PC-9 (cell line): ENCODE measurements around the gene TET2.

Source experiments
- EZH2 ChIP-seq: fragments of 200-600 bp; sonication (generic); IDR thresholded peaks from 2 replicates; pipeline ENCODE4 v1.8.0; 2017; ENCODE audit warnings: antibody characterized with exemption, low read depth
- TF ChIP-seq, protein P1 (sequence below): fragments of 200-600 bp; sonication (generic); conservative IDR thresholded peaks from 2 replicates; pipeline ENCODE4 v1.6.1; 2017; ENCODE audit warnings: mixed run types, antibody characterized with exemption, mild to moderate bottlenecking, moderate library complexity

DNA sequence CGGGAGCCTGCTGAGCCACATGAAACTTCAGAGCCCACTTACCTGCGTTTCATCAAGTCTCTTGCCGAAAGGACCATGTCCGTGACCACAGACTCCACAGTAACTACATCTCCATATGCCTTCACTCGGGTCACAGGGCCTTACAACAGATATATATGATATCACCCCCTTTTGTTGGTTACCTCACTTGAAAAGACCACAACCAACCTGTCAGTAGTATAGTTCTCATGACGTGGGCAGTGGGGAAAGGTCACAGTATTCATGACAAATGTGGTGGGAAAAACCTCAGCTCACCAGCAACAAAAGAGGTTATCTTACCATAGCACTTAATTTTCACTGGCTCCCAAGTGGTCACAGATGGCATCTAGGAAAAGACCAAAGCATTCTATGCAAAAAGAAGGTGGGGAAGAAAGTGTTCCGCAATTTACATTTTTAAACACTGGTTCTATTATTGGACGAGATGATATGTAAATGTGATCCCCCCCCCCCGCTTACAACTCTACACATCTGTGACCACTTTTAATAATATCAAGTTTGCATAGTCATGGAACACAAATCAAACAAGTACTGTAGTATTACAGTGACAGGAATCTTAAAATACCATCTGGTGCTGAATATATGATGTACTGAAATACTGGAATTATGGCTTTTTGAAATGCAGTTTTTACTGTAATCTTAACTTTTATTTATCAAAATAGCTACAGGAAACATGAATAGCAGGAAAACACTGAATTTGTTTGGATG lies 129.9 kb downstream of the TET2 start:
- TF ChIP-seq, protein P1, sequence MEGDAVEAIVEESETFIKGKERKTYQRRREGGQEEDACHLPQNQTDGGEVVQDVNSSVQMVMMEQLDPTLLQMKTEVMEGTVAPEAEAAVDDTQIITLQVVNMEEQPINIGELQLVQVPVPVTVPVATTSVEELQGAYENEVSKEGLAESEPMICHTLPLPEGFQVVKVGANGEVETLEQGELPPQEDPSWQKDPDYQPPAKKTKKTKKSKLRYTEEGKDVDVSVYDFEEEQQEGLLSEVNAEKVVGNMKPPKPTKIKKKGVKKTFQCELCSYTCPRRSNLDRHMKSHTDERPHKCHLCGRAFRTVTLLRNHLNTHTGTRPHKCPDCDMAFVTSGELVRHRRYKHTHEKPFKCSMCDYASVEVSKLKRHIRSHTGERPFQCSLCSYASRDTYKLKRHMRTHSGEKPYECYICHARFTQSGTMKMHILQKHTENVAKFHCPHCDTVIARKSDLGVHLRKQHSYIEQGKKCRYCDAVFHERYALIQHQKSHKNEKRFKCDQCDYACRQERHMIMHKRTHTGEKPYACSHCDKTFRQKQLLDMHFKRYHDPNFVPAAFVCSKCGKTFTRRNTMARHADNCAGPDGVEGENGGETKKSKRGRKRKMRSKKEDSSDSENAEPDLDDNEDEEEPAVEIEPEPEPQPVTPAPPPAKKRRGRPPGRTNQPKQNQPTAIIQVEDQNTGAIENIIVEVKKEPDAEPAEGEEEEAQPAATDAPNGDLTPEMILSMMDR, result no peak
- no peak for TF ChIP-seq EZH2
